Skeletal muscle satellite cell (primary cell): ENCODE results near the gene KCNG1.
A peak's percentile ranks its signal among the peaks of the same experiment; 100 is the strongest.

Experiments used
- H3K27me3 ChIP-seq: 2 replicates; pipeline ENCODE4 v1.7.0; 2013; ENCODE audit warnings: low read length; ENCODE audit not compliant: control insufficient read depth, insufficient read depth
- H3K36me3 ChIP-seq: 2 replicates; pipeline ENCODE4 v1.7.0; 2013; ENCODE audit warnings: mild to moderate bottlenecking, control low read depth, low read length; ENCODE audit not compliant: insufficient read depth
- H3K4me1 ChIP-seq: 2 replicates; pipeline ENCODE4 v1.7.0; 2013; ENCODE audit warnings: low read length; ENCODE audit not compliant: control insufficient read depth, insufficient read depth
- H3K4me2 ChIP-seq: 2 replicates; pipeline ENCODE4 v1.7.0; 2013; ENCODE audit warnings: mild to moderate bottlenecking, low read length
- H3K4me3 ChIP-seq: 2 replicates; pipeline ENCODE4 v1.7.0; 2013; ENCODE audit warnings: low read length
- H3K9ac ChIP-seq: 2 replicates; pipeline ENCODE4 v1.7.0; 2013; ENCODE audit warnings: mild to moderate bottlenecking, low read depth, low read length, moderate library complexity
- H3K9me3 ChIP-seq: replicated peaks from 2 replicates; pipeline ENCODE4 v1.7.0; 2013; ENCODE audit warnings: mild to moderate bottlenecking, control low read depth, low read length

KCNG1 gene

DNA sequence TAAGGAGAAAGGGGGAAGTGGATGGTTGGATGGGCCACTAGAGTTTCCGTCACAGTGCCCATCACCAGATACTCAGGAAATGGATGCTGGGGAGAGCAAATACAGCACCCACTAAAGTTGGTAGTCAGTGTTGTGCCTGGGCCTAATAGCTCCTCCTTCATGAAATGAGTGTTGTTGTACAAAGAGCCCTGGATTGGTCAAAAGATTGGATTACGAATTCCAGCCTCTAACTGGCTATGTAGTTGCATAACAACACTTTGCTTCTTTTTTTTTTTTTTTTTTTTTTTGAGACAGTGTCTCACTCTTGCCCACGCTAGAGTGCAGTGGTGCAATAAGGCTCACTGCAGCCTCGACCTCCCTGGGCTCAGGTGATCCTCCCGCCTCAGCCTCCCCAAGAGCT lies 27.4 kb downstream of the KCNG1 start:
- peaks cover 39% of the 10 kb centered on the region for H3K27me3 ChIP-seq

DNA sequence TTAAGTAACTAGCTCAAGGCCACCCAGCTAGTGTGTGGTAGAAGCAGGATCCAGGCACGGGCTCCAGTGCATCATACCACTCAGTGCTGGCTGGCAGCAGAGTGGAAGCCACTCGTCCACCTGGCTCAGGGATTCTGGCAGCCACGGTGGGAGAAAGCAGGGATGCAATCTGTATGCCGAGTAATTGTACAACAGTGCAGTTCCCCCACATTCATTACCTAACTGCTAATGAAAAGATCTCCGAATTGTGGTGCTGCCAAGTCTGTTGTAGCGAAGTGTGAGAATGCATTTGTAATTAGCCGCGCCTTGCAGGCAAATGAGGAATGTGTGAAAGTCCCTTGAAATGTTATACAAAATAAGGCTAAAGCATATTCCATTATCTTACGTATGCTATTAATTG lies 29.0 kb downstream of the KCNG1 start:
- peaks cover 3% of the 10 kb centered on the region for H3K4me1 ChIP-seq
- no peak overlapping the region for H3K4me3 ChIP-seq

More for the DNA sequence above, 27.4 kb downstream of the KCNG1 start:
- Histone ChIP-seq H3K36me3 (no peaks in the 10 kb centered on the region), H3K4me1 (peaks cover 3% of the 10 kb centered on the region), H3K9ac (no peak overlapping the region), H3K9me3 (no peaks in the 10 kb centered on the region), H3K4me2 (no peak overlapping the region), H3K4me3 (no peak overlapping the region)

DNA sequence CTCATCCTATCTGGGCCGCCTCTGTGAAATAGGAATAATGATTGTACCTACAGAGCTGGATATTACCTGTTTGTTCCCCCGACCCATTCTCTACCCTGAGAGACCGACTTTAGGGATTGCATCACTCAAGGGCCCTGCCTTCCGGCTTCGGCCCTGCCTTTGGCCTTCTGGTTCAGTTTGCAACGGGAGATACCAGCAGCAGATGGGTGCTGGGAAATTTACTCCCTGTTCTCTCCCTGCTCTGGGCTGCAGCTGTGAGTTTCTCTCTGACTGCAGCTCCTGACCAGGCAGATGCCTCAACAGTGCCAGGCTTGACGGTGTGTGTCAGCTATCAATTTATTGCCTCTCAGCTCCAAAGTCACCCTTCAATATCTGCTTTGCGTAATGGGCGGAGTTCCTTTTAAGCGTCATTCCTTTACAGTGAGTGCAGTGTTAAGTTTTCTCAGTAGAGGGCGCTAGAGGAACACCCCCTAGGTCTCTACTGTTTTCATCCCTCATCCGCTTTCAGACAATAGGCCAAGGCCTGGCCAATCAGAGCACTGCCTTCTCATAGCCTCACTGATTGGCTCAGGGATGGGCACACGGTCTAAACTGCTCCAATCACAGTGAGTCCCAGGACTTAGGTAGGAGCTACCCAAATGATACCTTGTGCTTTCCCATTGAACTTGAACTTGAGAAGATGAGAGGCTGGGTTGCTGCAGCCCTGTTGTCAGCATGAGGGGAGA lies 30.0 kb downstream of the KCNG1 start:
- H3K27me3 ChIP-seq = peaks cover 30% of the 10 kb centered on the region
- no peak overlapping the region for H3K4me3 ChIP-seq
- no peaks in the 10 kb centered on the region for H3K36me3 ChIP-seq
- peaks cover 3% of the 10 kb centered on the region for H3K4me1 ChIP-seq
- H3K4me2 ChIP-seq = no peak overlapping the region
- H3K9me3 ChIP-seq = no peaks in the 10 kb centered on the region
- H3K9ac ChIP-seq = no peak overlapping the region

More for the DNA sequence above, 29.0 kb downstream of the KCNG1 start:
- Histone ChIP-seq H3K27me3 (peaks cover 37% of the 10 kb centered on the region), H3K9me3 (no peaks in the 10 kb centered on the region), H3K36me3 (no peaks in the 10 kb centered on the region), H3K4me2 (no peak overlapping the region), H3K9ac (no peak overlapping the region)

DNA sequence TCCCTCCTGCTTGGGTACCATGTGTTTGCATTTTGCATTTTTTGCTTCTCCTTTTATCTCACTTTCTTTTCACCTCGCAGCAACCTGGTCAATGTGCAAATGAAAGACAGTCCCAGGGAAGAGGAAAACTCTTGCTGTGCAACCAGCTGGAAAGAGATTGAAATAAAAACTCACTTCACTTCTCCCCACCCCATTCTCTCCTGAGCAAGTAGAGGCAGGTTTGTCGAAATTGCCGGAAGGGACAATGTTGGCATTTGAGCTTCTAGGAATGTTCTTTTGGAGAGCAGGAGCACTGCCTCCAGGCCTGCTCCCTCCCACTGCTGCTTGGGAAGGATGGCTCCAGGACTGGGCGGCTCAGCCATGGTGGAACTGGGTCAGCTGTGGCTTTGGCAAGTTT lies 30.6 kb downstream of the KCNG1 start:
- Histone ChIP-seq H3K9ac (no peak overlapping the region), H3K4me2 (no peak overlapping the region), H3K4me1 (peaks cover 3% of the 10 kb centered on the region)

DNA sequence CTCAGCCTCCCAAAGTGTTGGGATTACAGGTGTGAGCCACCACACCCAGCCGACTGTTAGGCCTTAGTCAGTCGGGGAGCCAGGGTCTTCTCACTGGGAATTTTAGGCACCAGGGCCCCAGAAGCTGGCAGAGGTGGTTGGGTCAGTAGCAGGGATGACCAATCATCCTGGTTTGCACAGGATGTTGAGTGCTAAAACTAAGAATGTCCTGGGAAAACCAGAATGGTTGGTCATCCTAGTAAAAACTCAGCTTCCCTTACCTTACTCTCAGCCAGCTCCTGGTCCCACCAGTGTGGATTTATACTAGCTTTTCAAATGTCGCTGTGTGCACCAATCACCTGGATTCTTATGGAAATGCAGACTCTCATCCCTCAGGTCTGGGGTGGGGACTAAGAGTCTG lies 31.8 kb downstream of the KCNG1 start:
- H3K4me1 ChIP-seq = peaks cover 3% of the 10 kb centered on the region
- no peaks in the 10 kb centered on the region for H3K36me3 ChIP-seq
- peaks cover 15% of the 10 kb centered on the region for H3K27me3 ChIP-seq
- no peak overlapping the region for H3K4me2 ChIP-seq
- H3K9ac ChIP-seq = no peak overlapping the region
- H3K9me3 ChIP-seq = no peaks in the 10 kb centered on the region
- no peak overlapping the region for H3K4me3 ChIP-seq

More for the DNA sequence above, 30.6 kb downstream of the KCNG1 start:
- Histone ChIP-seq H3K36me3 (no peaks in the 10 kb centered on the region), H3K4me3 (no peak overlapping the region), H3K9me3 (no peaks in the 10 kb centered on the region), H3K27me3 (peaks cover 25% of the 10 kb centered on the region)

DNA sequence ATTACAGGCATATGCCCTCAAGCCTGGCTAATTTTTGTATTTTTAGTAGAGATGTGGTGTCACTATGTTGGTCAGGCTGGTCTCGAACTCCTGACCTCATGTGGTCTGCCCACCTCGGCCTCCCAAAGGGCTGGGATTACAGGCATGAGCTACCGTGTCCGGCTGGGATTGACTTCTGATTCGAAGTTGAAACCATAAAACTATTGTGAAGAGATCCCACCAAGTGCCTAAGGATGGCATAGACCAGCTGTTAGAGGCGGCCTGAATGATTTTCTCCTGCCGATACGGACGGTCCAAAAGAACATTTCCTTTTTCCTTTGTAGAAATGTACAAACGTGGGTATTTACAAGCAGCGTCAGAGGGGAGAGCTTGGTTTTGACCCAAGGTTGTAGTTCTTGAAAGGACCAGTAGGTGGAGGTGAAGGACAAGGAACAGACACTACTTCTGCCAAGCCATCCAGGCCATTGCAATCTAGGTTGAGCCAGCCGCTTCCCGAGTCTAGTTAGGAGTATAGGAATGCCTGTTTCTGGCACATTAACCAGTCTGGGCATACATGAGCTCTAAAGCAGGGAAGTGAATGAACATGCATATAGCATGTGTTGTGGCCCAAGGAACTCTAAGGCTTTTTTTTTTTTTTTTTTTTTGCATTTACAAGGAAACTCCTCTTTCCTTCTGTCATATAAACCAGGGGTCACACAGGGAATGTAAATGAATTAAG lies 35.3 kb downstream of the KCNG1 start:
- Histone ChIP-seq H3K27me3 (no peaks in the 10 kb centered on the region), H3K9me3 (no peaks in the 10 kb centered on the region), H3K4me3 (peak overlapping the region; percentile 8), H3K9ac (peak overlapping the region; percentile 56), H3K36me3 (no peaks in the 10 kb centered on the region), H3K4me1 (peaks cover 4% of the 10 kb centered on the region), H3K4me2 (peak overlapping the region; percentile 63)

DNA sequence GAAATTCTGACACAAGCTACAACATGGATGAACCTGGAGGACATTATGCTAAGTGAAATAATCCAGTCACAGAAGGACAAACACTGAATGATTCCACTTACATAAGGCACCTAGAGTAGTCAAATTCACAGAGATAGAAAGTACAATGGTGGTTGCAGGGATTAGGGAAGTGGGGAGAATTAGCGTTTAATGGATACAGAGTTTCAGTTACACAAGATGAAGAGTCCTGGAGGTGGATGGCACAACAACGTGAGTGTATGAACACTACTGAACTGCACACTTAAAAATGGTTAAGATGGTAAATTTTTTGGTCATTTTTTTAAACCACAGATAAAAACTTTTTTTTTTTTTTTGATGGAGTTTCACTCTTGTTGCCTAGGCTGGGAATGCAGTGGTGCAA lies 39.6 kb downstream of the KCNG1 start:
- H3K9ac ChIP-seq = no peak overlapping the region

DNA sequence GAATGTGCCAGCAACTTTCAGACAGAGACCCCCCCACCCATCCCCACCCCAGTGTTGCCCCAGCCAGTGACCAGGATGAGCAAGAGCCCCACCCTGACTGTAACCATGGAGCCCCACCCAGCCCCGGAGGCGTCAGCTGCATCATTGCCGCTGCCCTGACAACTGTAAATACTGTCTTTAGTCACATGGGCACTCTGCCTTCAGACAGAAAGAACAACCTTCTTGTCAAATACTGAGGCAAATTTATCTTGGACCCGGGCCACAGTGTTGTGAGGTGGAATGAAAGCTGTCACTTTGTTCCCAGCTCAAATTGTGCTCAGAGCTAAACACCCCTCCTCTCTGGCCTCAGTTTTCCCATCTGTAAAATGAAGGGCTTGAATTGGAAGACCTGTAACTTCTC lies 40.5 kb downstream of the KCNG1 start:
- Histone ChIP-seq H3K36me3 (no peaks in the 10 kb centered on the region), H3K4me3 (no peak overlapping the region), H3K27me3 (no peaks in the 10 kb centered on the region), H3K4me1 (peaks cover 32% of the 10 kb centered on the region), H3K4me2 (peak overlapping the region; percentile 47), H3K9ac (peak overlapping the region; percentile 51), H3K9me3 (no peaks in the 10 kb centered on the region)

More for the DNA sequence above, 39.6 kb downstream of the KCNG1 start:
- Histone ChIP-seq H3K4me3 (no peak overlapping the region), H3K9me3 (no peaks in the 10 kb centered on the region), H3K27me3 (no peaks in the 10 kb centered on the region), H3K36me3 (no peaks in the 10 kb centered on the region), H3K4me1 (peaks cover 32% of the 10 kb centered on the region), H3K4me2 (no peak overlapping the region)

DNA sequence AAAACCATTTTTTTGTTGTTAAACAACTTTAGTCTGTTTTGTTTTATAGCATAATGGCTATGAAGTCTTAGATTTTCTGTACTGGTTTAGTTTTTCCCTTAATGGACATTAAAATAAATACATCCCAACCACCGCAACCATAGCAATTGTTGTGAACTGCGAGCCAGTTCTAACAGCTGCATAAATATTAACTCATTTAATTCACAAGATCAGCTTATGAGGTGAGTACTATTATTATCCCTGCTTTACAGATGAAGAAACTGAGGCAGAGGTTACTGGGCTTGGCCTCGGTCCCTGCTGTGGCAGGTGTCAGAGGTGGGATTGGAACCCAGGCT lies 41.2 kb downstream of the KCNG1 start:
- no peaks in the 10 kb centered on the region for H3K36me3 ChIP-seq
- no peaks in the 10 kb centered on the region for H3K9me3 ChIP-seq
- H3K4me2 ChIP-seq = peak overlapping the region; percentile 47
- H3K9ac ChIP-seq = peak overlapping the region; percentile 51
- H3K27me3 ChIP-seq = no peaks in the 10 kb centered on the region
- H3K4me3 ChIP-seq = no peak overlapping the region
- H3K4me1 ChIP-seq = peaks cover 32% of the 10 kb centered on the region

DNA sequence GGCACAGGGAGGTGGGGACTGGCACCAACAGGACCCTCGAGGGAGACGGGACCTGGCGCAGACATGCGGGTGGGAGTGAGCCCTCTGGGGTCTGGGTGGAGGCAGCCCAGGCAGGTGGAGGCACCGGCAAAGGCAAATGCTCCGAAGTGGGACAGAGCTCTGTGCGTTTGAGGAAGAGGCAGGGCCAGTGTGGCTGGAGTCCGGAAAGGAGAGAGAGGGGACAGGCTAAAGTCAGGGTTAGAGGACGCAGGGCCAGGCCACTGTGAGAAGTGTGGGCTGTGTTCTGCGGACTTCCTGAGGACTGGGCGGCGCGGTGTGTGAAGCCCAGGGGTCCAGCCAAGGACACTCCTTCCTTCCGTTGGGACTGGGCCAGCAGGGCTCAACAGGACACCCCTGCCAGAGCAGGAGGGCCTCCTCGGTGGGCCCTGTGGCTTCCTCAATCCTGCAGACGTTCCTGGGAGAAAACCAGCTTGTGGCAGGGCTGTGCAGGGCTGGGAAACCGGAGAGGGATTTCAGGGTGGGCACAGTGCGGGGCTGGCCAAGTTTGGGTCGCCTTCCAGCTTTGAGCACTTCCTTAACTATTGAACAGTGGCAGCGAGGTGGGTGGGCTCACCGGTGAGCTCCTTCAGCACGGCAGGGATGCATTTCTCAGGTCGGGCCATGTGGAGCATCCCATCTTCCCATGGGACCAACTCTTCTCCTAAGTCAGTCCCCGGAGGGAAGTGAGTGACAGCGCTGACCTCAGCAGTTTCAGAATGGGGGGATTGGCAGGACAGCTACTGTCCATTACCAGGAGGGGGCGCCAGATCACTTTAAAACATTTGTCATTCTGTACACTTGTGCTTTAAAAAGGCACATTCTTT lies 41.8 kb downstream of the KCNG1 start:
- peaks cover 32% of the 10 kb centered on the region for H3K4me1 ChIP-seq
- peak overlapping the region; percentile 51 for H3K9ac ChIP-seq
- no peaks in the 10 kb centered on the region for H3K27me3 ChIP-seq
- no peaks in the 10 kb centered on the region for H3K9me3 ChIP-seq
- no peaks in the 10 kb centered on the region for H3K36me3 ChIP-seq
- H3K4me2 ChIP-seq = peak overlapping the region; percentile 47
- no peak overlapping the region for H3K4me3 ChIP-seq

DNA sequence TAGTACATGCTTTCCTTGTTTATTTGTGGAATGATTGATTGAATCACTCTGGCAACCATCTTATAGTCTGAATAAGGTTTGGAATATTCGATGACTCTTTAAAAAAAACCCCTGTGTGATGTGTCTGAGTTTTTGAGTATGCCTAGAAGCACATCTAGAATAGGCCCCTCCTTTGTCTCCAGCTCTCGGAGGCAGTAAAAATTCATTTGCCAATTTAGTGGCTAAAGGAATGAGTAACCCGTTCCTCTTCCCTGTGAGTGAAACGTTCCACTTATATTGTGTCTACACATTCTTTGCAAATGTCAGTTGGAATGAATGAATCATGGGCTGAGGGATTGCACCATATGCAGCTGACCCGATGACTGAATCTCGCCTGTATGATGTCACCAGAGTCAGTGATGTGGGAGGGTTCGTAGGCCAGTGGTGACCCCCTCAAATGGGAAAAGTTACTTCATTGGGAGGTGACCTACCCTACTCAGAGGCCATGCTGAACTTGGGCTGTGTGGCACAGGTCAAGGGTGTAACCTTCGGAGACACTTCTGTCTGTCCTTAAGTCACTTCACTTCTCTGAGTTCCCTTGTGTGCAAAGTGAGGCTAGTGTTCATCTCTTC lies 42.7 kb downstream of the KCNG1 start:
- Histone ChIP-seq H3K4me3 (no peak overlapping the region), H3K9ac (peak overlapping the region; percentile 51), H3K36me3 (no peaks in the 10 kb centered on the region), H3K9me3 (no peaks in the 10 kb centered on the region), H3K4me2 (no peak overlapping the region), H3K4me1 (peaks cover 32% of the 10 kb centered on the region), H3K27me3 (no peaks in the 10 kb centered on the region)
